Measurements from ENCODE around the gene CNTNAP2.

The CNTNAP2 gene

DNA sequence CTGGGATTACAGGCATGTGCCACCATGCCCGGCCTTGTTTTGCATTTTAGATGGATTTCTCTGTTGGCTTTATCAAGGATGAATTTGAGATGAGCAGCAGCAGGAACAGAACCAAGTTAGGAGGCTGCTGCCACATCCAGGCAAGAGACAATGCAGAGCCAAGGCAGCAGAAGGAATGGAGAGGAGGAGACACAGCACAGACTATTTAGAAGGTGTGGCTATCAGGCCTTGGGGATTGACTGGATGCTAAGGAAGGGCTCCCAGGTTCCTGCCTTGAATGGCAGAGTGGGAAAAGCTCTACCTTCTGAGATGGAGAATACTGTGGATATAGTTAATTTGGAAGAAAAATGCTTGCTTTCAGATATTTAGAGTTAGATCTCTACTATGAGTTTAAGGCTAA, 1989.3 kb downstream of the CNTNAP2 start:
- Mint-ChIP-seq H3K36me3 (ENCODE audit: low read depth) (no peaks in the 10 kb centered on the region), H3K4me1 (ENCODE audit: low read depth) (no peaks in the 10 kb centered on the region), H3K27ac (no peak overlapping the region), H3K27me3 (ENCODE audit: low read depth) (no peaks in the 10 kb centered on the region), H3K4me3 (no peak overlapping the region), H3K9me3 (peaks cover 5% of the 10 kb centered on the region)

DNA sequence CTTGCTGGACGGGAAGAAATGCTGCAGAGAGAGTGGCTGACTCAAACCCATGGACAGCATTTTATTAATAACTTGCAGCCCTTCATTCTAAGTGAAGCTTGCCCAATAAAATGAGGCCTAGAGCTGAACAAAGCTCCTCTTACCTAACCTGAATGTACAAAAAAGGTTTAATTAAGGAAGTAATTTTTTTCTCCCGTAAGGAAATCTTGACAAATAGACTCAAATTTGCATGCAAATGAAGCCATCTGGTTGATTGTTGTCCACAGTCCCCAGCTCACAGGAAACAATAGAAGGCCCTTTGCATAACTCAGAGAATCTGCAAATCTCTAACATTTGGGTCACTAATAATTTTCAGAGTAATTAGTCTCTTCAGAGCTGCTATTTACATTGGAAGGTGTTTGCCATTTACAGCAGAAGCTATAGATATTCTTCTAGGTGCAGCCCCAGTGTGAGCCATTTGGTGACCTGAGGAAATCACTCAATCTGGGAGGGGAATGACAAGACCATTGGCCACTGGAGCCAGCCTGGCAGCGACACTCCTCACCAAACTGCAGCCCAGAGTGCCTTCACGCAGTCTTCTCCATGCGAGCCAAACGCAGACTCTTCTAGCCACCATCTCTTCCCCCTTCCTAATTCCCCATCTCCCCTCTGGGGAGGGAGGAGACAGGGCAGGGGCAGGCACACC, 1991.0 kb downstream of the CNTNAP2 start:
- Mint-ChIP-seq H3K27ac (no peak overlapping the region), H3K9me3 (no peaks in the 10 kb centered on the region), H3K27me3 (ENCODE audit: low read depth) (no peaks in the 10 kb centered on the region), H3K36me3 (ENCODE audit: low read depth) (no peaks in the 10 kb centered on the region), H3K4me1 (ENCODE audit: low read depth) (no peaks in the 10 kb centered on the region), H3K4me3 (no peak overlapping the region)

DNA sequence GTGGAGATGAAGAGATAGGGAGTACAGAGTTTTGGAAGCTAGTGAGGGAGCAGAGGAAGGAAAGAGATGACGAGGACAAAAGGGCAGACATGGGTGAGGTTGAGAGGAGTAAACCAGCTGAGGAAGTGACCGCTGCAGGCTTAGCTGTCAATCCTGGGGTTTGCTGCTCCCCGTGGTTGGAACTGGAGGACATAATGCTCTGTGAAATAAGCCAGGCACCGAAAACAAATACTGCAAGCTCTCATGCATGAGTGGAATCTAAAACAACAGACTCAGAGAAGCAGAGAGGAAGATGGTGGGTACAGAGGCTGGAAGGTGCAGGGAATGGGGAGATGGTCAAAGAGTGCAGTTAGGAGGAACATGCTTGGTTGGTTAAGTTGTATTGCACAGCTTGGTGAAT, 1991.8 kb downstream of the CNTNAP2 start:
- Mint-ChIP-seq H3K4me3 (no peak overlapping the region), H3K4me1 (ENCODE audit: low read depth) (no peaks in the 10 kb centered on the region), H3K27me3 (ENCODE audit: low read depth) (no peaks in the 10 kb centered on the region), H3K27ac (no peak overlapping the region), H3K36me3 (ENCODE audit: low read depth) (no peaks in the 10 kb centered on the region), H3K9me3 (no peaks in the 10 kb centered on the region)

DNA sequence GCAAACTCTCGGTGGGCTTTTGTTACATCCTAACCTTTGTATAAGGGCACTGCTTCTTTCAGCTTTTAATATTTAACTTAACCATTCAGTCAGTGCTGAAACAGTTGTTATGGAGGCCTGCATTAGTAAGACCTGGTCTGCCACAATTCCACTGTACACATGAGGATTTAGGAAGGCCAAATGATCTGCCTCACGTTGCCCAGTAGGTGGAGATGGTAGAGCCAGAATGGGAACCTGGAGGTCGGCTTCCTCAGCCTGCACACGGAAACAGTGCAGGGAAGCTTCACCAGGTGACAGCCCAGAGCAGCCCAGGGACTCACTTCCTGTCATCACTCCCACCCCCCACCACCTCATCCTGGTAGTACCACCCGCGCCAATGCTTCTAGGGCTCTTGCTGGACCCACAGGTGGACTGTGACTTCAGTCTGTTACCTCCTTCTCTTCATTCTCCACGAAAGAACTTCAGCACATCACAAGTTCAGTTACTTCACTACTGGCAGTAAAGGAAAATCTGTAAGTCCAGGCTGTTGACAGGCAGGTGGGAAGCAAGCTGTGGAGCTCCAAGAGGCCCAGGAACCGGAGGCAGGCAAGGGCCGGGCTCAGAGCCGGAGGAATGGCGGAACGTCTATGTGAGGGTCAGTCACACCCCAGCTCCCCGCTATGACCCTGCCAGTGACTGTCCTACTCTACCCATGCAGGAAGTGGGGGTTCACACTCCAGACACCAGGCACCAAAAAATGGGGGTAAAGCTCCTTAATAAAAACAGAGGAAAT, 1993.7 kb downstream of the CNTNAP2 start:
- H3K4me1 Mint-ChIP-seq (ENCODE audit: low read depth), result no peaks in the 10 kb centered on the region
- no peak overlapping the region for H3K27ac Mint-ChIP-seq
- no peak overlapping the region for H3K4me3 Mint-ChIP-seq
- H3K9me3 Mint-ChIP-seq, result no peaks in the 10 kb centered on the region
- no peaks in the 10 kb centered on the region for H3K27me3 Mint-ChIP-seq (ENCODE audit: low read depth)
- H3K36me3 Mint-ChIP-seq (ENCODE audit: low read depth), result no peaks in the 10 kb centered on the region

DNA sequence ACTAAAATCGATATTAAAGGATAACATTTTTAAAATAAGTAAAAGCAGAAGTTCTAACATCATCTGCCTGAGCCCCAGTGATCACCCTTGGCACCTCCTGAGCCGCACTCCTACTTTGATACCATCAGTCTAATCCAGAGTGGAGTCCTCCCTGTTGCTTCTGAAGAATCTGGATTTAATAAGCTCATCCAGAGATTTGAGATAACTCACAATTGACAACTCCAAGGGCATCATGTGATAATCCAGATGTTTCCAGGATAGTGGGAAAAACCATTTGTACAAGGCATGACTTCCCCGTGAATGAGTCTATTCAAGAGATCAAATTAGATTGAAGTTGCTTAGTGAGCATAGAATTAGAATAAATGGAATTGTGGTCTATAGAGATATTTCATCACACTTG, 1998.2 kb downstream of the CNTNAP2 start:
- no peaks in the 10 kb centered on the region for H3K27me3 Mint-ChIP-seq (ENCODE audit: low read depth)
- no peaks in the 10 kb centered on the region for H3K36me3 Mint-ChIP-seq (ENCODE audit: low read depth)
- H3K27ac Mint-ChIP-seq, result no peak overlapping the region
- H3K4me3 Mint-ChIP-seq, result no peak overlapping the region
- H3K9me3 Mint-ChIP-seq, result no peaks in the 10 kb centered on the region
- H3K4me1 Mint-ChIP-seq (ENCODE audit: low read depth), result peaks cover 2% of the 10 kb centered on the region

DNA sequence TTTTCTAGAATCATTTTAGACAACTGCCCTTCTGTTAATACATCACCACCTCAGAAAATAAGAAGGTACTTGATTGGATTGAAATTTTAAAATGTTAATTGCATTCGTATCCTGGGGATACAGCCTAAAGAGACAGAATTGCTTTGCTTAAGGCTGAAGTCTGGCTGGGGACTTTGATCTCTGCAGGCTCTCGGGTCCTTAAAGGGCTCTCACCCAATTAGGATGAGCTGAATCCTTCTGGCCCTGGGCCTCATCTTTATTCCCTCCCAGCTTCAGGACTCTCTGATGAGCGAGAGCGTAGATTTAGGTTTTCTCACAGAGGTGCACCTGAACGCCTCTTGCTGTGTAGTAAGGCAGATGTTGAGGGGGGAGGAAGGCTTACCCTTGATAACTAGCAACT, 1998.7 kb downstream of the CNTNAP2 start:
- H3K4me1 Mint-ChIP-seq (ENCODE audit: low read depth), result peaks cover 2% of the 10 kb centered on the region
- no peak overlapping the region for H3K4me3 Mint-ChIP-seq
- H3K27ac Mint-ChIP-seq, result no peak overlapping the region
- H3K27me3 Mint-ChIP-seq (ENCODE audit: low read depth), result no peaks in the 10 kb centered on the region
- H3K9me3 Mint-ChIP-seq, result no peaks in the 10 kb centered on the region
- H3K36me3 Mint-ChIP-seq (ENCODE audit: low read depth), result no peaks in the 10 kb centered on the region

DNA sequence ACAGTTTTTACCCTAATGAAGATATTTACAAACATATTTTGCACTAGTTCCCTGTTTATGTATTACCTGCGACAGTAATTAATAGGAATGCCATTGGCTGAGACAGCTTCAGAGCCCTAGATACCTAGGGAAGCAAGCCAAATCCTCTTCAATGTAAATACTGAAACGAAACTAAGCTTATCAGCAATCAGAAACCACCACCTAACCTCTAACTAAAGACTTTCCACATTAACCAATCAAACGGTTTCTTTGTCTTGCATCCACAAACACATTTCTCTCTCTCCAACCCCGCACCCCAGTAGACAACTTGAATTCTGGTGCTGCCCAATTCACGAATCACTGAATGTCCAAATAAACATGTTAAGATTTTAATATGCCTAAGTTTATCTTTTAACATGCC, 1999.6 kb downstream of the CNTNAP2 start:
- Mint-ChIP-seq H3K27ac (no peak overlapping the region), H3K9me3 (no peaks in the 10 kb centered on the region), H3K4me1 (ENCODE audit: low read depth) (peaks cover 2% of the 10 kb centered on the region), H3K27me3 (ENCODE audit: low read depth) (no peaks in the 10 kb centered on the region), H3K36me3 (ENCODE audit: low read depth) (no peaks in the 10 kb centered on the region), H3K4me3 (no peak overlapping the region)

DNA sequence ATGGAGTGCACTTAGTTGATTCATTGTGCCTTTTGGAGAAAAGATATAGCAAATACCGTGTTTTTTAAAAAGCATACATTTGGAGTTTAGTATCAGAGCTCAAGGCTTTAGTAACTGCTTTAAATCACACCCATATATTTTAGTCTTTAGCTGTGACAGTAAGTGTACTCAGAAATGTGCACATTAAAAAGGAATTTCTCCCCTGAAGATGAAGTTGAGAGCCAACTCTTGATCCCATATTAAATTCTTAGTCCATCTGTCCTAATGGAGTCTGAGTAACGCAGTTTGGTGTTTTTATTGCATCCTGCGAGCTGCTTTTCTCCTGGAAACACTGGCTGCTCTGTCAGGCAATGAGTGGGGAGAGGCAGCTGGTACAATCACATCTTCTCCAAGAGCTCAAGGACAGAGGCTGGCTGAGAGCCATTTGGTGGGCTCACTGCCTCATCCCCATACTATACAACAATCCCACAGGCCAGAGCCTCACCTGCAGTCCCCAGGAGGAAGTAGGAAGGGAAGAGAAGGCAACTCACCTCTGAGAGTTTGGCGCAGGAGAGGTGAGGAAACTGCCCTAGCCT, 2000.3 kb downstream of the CNTNAP2 start:
- Mint-ChIP-seq H3K27ac (no peak overlapping the region), H3K27me3 (ENCODE audit: low read depth) (no peaks in the 10 kb centered on the region), H3K4me1 (ENCODE audit: low read depth) (peaks cover 2% of the 10 kb centered on the region), H3K36me3 (ENCODE audit: low read depth) (no peaks in the 10 kb centered on the region), H3K4me3 (no peak overlapping the region), H3K9me3 (no peaks in the 10 kb centered on the region)

DNA sequence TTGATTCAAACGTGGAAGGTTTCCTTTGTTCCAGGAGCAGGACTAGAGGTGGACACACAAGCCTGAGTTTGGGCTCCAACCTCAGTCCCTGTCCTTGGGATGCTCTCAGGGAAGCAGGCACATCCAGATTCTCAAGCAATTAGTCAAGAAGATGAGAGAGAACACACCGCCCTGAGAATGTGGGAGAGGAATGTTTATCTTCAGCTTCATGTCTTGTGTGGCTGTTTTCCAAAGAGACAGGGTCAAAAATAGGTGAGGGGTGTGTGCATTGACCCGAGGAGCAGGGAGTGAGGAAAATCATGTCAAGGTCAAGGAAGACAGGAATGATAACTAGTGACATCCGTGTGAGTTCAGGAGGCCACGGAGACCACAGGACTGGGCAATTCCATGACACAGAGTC, 2001.8 kb downstream of the CNTNAP2 start:
- Mint-ChIP-seq H3K27me3 (ENCODE audit: low read depth) (no peaks in the 10 kb centered on the region), H3K36me3 (ENCODE audit: low read depth) (no peaks in the 10 kb centered on the region), H3K9me3 (no peaks in the 10 kb centered on the region), H3K4me3 (no peak overlapping the region), H3K4me1 (ENCODE audit: low read depth) (peaks cover 2% of the 10 kb centered on the region), H3K27ac (no peak overlapping the region)

DNA sequence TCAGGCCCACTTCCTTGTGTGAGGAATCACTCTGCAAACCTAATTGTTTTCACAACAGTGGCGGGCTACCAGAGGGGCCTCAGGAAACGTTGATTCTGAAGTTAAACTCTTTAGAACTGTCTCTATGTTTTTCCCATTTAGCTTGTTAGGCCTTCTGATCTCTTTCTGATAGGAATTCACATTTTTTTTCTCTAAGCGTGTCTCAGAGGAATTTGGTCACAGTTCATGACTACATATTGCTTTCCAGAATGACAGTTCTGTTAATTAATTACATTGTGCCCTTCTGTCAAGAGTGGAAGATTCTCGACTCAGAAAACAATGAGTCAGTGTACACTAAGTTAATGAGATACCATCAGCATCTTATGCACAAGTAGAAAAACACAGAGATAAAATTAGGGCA, 2004.8 kb downstream of the CNTNAP2 start:
- Mint-ChIP-seq H3K9me3 (no peaks in the 10 kb centered on the region), H3K4me1 (ENCODE audit: low read depth) (peaks cover under 1% of the 10 kb centered on the region), H3K36me3 (ENCODE audit: low read depth) (no peaks in the 10 kb centered on the region), H3K4me3 (no peak overlapping the region), H3K27me3 (ENCODE audit: low read depth) (no peaks in the 10 kb centered on the region), H3K27ac (no peak overlapping the region)

DNA sequence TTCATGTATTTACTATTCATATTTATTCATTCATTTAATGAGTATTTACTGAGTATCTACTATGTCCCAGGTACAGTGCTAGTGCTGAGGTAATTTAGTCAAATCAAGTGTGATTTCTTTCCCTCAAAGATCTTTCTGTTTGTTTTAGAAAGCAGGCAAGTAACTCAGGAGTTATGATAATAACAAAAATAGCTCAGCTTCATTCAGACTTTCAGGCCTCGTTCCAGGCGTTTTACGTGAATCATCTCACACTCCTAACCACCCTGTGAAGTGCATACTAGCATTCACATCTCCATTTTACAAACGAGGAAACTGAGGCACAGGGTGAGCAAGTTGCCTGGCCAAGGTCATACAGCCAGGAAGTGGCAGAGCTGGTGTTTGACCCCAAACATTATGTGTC, 2005.2 kb downstream of the CNTNAP2 start:
- no peaks in the 10 kb centered on the region for H3K27me3 Mint-ChIP-seq (ENCODE audit: low read depth)
- H3K9me3 Mint-ChIP-seq, result no peaks in the 10 kb centered on the region
- no peaks in the 10 kb centered on the region for H3K36me3 Mint-ChIP-seq (ENCODE audit: low read depth)
- H3K27ac Mint-ChIP-seq, result no peak overlapping the region
- no peaks in the 10 kb centered on the region for H3K4me1 Mint-ChIP-seq (ENCODE audit: low read depth)
- no peak overlapping the region for H3K4me3 Mint-ChIP-seq

DNA sequence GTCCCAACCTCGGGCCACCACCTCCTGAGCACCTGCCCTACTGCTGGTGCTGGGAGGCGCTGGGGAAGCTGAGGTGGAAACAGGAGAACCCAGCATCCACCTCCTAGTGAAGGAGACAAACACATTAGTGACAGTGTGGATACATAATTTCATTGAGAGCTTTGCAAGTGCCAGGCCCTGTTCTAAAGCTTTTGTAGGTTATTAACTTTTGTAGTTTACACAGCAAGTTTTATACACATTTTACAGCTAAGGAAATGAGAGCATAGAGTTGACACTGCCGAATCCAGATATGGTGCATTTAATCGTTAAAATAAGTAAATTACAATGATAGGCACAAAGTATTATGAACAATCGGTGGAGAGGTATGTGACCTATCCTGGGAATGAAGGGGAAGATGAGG, 2007.9 kb downstream of the CNTNAP2 start:
- no peaks in the 10 kb centered on the region for H3K27me3 Mint-ChIP-seq (ENCODE audit: low read depth)
- H3K4me3 Mint-ChIP-seq, result no peak overlapping the region
- no peaks in the 10 kb centered on the region for H3K36me3 Mint-ChIP-seq (ENCODE audit: low read depth)

DNA sequence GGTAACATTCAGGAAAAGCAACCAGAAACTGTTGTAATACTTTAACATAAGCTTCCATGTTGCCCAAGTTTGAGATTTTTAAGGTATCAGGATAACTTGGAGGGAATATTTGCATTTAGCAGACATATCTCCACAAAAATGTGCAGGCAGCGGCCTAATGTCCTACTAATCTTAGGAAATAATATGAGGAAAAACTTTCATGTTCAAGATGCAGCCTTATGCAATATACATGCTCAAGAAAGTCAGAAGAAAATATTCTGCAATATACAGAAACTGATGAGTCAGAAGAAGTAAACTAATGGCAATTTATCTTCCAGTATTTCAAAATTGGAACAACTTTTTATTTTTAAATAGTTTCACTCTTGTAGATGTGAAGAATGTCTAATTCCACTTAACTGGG, 2010.8 kb downstream of the CNTNAP2 start:
- no peaks in the 10 kb centered on the region for H3K36me3 Mint-ChIP-seq (ENCODE audit: low read depth)
- no peaks in the 10 kb centered on the region for H3K27me3 Mint-ChIP-seq (ENCODE audit: low read depth)
- H3K27ac Mint-ChIP-seq, result no peak overlapping the region
- no peak overlapping the region for H3K4me3 Mint-ChIP-seq
- no peaks in the 10 kb centered on the region for H3K9me3 Mint-ChIP-seq
- no peaks in the 10 kb centered on the region for H3K4me1 Mint-ChIP-seq (ENCODE audit: low read depth)

More for the DNA sequence above, 2007.9 kb downstream of the CNTNAP2 start:
- Mint-ChIP-seq H3K9me3 (no peaks in the 10 kb centered on the region), H3K4me1 (ENCODE audit: low read depth) (no peaks in the 10 kb centered on the region), H3K27ac (no peak overlapping the region)

DNA sequence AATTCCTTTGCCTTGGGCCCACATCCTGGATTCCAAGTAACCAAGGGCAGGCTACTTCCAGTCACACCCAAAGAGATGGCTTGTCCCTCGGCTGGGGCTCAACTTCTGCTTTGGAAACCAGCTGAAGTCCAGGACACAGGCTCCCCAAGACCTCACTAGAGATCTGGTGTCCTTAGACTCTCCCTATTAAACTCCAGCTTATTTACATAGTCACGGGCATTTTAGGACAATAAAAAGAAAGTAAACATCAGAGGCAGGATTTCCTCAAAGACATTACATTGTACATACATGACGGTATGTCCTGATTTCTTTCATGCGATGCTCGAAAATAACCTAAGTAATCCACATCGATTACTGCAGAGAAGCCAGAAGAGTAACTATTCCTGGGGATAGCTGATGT, 2012.4 kb downstream of the CNTNAP2 start:
- Mint-ChIP-seq H3K4me1 (ENCODE audit: low read depth) (no peaks in the 10 kb centered on the region), H3K27me3 (ENCODE audit: low read depth) (no peaks in the 10 kb centered on the region), H3K9me3 (no peaks in the 10 kb centered on the region), H3K27ac (no peak overlapping the region), H3K4me3 (no peak overlapping the region), H3K36me3 (ENCODE audit: low read depth) (no peaks in the 10 kb centered on the region)

DNA sequence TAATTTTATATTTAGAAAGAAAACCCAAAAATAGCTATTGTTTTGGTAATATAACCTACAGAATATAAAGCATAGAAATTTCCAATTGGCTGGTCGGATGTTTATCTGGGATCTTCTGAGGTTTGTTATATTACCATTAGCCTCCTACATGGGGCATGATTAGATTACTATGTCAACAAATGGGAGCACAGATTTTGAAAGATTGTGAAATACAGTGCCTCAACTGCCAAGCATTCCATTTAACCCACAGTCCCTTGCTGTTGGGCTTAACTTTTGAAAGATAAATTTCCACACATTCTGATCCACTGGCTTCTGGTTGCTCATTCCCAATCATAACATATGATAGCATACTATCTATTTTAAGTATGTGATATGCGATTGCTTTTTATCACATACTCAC, 2018.5 kb downstream of the CNTNAP2 start:
- H3K9me3 Mint-ChIP-seq, result no peaks in the 10 kb centered on the region
- no peak overlapping the region for H3K27ac Mint-ChIP-seq
- H3K4me3 Mint-ChIP-seq, result no peak overlapping the region
- H3K27me3 Mint-ChIP-seq (ENCODE audit: low read depth), result no peaks in the 10 kb centered on the region
- H3K4me1 Mint-ChIP-seq (ENCODE audit: low read depth), result no peaks in the 10 kb centered on the region
- H3K36me3 Mint-ChIP-seq (ENCODE audit: low read depth), result no peaks in the 10 kb centered on the region

Measured in T-helper 1 cell treated with Interleukin-12 subunit alpha and Interleukin-12 subunit beta and Interleukin-4 antibody, amounts not matched to agents 30 μg/mL and 1 μg/mL, for 36 hours (primary cell).